Activated CD8-positive, alpha-beta memory T cell treated with anti-CD3 and anti-CD28 coated beads for 48 hours (primary cell): ENCODE data around the gene PDE4B.
"Not testable (repeated sequence)": the region's sequence is repeated elsewhere in the genome, so short reads cannot be mapped to it uniquely, and the experiment has no call there.

Experiments
- DNase-seq, 3 experiments: peaks; one replicate each; pipeline ENCODE4 v3.0.0-alpha.2; 2020; ENCODE audit warnings: low read depth in 2 of 3, low spot score in 2 of 3

The PDE4B gene

DNA sequence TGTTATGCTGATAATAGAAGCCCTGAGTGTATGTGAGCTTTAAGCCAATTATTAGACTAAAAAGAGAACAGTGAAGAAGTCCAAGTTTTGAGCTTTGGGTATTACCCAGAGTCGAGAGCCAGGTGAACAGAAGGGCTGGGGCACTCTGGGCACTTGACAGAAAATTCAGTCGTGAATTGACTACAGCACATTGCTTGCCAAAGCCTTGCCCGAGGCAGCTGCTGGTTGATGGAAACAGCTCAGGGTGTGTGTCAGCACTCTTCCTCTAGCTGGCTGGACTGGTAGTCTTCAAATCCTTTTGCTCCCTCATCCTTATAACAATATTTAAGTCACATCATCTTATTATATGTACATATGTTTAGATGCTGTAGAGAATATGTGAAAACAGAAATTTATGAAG, 21.3 kb downstream of the PDE4B start:
- no peak for DNase-seq

DNA sequence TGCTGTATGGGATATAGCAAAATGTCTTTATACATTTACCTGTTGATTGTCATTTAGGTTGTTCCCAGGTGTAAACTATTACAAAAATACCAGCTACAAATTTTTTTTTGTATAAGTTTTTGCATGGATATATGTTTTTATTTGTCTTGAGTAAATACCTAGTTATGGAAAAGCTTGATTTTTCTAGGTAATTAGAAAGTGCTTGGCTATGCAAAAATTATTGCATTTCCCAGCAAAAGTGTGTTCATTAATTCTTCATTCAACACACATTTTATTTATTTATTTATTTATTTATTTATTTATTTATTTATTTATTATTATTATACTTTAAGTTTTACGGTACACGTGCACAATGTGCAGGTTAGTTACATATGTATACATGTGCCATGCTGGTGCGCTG, 22.1 kb downstream of the PDE4B start:
- DNase-seq, result no peak

DNA sequence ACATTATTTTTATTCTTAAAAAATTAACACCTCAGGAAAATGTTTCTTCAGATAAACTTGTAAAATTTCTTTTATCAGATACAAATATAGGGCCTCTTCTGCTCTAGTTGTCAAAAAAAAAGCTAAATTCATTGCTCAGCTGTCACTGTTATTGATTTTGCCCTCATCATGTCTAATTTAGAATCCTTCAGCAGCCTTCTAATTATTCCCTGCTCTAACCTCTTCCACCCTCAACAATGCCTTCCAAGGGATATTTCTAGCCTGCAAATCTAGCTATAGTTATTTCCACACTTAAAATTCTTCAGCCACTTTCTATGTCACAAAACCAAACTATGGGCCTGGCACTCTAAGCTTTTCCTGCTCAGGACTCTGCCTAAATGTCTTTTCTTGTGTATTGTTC, 25.2 kb downstream of the PDE4B start:
- no peak for DNase-seq

DNA sequence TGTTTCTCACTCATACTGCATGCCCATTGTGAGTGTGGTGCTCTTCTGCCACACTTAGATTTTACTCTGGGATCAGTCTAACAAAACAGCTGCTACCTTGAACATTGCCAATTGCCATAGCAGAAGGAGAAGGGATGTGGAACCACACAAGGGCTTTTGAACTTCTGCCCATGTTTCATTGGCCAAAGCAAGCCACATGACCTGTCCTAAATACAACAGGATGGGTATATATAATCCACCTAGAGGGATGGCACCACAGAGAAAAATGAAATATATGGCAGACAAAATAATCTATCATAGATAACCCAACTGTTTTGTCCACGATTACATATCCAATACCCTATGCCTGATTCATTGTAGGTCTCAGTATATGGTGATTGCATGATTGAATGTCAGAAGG, 26.3 kb downstream of the PDE4B start:
- DNase-seq, result no peak

DNA sequence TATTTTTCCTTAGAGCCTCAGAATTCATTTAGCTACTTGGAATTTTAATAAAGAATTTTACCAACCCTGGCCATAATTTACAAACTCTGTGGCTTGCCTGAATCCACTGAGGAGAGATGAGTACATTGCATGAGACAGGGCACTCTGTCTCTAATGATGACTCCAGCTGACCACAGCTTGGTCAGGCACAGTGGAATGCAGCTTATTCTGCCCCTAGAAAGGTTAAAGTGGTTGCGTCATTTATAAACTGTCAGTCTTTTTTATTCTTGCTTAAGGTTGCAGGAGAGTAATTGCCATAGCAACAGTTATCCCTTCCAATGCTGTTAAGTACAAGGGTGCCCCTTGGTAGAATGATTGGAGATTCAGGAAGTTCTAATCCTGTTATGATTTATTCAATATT, 28.3 kb downstream of the PDE4B start:
- no peak for DNase-seq

DNA sequence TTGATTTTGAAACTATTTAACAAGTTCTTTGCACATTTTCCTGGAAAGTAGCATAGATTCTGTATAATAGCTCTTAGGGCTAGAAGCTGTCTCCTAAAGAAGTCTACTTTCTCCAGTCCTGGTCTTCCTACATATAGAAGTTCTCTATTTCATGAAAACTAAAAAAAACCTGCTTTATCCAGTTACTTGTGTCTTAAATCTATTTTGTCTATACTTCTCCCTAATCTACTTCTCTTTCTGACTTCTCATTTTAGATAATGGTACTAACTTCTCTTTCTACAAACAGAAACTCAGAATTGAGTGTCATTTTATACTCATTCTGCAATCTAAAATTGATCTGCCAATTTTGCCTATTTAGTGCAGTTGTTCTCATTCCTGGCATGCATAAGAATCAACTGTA, 28.7 kb downstream of the PDE4B start:
- no peak for DNase-seq

DNA sequence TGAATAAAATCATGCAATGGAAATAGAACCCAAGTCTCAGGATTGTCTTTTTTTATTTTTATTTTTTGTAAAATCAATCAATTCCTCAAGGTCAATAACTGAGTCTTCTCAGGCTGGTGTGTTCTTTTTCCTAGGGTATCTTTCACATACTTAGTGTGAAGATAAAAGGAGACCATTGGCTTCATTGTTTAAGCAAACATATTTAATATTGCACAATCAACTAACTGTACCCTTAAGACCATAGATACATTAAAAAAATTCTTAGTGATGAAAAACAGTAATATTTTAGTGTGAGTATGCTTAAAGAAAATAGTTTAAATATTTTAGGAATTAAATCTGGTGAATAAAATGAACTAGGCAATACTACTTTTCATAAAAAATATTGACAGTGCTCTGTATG, 31.4 kb downstream of the PDE4B start:
- DNase-seq, result no peak

DNA sequence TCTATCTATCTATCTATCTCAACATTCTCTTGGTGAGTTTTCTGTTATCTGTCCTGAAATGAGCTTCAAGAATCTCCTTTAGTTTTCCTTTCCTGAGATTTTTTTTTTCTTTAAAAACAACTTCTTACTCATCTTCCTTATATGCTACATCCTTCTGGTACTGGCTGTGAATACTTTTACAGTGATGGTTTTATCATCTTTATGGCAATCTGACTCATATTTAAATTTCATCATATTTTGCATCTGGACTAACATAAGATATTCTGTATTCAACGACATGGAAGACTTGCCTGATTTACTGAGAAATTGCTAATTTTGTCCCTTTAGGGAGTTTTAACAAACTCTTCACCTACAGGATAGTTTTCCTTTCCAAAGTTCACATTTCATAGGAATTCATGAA, 33.0 kb downstream of the PDE4B start:
- DNase-seq, result no peak

DNA sequence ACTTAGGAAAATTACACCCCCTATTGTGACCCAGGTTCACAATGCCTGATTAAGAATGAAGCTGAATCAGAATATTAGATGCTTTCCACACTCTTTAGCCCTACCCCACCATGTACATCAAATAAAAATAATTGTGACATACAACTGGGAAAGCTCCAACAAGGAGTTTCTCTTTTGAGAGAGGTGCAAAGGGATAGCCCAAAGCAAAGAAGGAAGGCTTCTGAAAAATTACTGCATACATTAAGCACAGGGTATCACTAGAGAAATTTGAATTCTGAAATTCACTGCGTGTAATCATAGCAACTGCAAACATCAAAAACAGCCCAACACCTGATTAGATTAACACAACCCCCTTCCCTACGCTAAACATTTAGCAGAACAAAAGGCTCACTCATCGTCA, 34.1 kb downstream of the PDE4B start:
- no peak for DNase-seq

DNA sequence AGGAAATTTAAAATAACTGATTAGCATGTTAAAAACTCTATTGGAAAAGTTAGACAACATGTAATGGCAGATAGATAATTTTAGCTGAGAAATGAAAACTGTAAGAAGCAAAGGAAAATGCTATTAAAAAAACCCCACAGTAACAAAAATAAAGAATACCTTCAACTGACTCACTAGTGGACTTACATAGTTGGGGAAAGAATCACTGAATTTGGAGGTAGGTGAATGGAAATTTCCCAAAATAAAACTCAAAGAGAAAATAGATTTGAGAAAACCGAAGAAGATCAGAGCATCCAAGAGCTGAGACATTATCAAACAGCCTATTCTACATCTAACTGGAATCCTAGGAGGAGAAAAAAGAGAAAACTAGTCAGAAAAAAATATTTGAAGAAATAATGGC, 34.7 kb downstream of the PDE4B start:
- no peak for DNase-seq

DNA sequence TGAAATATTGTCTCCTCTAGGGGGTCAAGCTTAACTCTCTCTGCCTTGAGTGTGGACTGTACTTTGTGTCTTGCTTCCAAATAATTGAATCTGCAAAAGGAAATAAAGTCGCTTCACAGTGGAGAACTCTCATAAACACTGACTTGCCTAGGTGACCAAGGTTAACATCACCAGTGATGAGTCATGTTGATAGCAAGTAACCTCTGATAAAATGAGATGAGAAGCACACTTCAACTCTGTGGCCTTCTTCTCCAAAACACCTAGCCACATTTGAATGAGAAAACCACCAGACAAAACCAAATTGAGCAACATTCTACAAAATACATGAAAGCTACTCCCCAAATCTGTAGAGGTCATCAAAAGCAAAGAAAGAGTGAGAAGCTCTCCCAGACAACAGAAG, 37.6 kb downstream of the PDE4B start:
- DNase-seq, result no peak

DNA sequence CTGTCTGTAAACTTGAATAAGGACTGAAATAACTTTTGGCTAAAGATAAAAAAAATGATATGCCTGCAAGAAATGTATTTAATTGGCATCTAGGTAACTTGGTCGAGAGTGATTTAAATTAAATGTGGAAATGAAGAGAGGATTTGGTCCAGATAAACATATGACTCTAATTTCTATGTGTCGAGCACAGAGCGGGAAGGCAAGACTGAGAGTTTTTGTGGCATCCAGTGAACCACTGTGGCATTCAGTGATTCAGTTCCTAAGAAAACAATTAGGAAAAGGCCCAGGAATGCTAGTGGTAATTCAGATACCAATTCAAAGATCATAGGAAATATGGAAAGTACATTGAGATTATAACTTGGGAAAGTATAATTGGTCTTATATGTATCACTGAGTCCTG, 39.6 kb downstream of the PDE4B start:
- no peak for DNase-seq

DNA sequence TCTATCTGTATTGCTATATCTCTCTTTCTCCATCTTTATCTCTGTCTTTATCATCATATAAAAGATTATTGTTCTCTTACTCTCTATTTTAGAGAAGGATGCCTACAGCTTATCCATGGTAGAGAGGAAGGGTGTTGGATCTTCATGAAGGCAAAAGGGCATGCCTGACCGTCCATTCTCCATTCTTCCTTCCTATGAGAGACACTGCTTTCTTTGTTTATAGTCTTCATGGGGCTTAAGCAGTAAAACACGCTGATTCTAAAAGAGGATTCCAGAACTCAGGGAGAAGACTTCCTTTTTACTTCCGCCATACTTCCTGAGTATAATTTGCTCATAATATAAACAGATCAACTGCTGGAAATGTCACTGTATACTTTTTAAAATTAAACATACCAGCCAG, 44.0 kb downstream of the PDE4B start:
- DNase-seq, result no peak

DNA sequence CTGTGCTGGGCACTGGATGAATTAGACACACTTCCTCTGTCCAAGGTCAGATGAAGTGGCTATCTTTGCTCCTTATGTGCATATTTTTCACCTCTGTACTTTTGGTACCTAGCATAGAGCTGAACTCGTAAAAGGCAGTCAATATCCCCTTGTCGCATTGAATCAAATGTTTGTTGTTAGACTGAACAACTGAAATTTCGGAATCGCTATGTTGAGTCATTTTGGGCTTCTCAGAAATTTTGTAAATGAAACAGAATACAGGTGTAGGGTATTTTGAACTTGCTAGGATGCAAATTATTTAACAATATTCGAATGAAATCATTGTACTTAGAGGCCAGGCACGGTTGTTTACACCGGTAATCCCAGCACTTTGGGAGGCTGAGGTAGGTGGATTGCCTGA, 48.0 kb downstream of the PDE4B start:
- no peak for DNase-seq

DNA sequence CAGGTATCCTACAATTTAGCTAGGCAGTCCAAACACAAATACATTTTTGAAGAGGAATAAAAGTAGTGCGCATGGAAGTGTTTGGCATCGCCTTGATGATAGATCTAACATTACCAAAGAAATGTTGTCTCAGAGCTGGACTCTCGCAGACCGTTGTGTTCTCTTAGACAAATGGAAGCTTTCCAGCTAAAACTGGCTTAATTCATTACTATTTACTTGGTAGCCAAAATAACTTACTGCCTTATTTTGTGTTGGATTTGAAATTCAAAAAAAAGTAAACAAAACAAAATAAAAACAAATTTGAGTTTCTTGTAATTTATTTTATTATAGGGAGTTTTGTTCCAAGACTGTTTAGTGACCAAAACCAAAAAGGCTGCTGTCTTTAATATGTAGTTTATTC, 51.6 kb downstream of the PDE4B start:
- no peak for DNase-seq

DNA sequence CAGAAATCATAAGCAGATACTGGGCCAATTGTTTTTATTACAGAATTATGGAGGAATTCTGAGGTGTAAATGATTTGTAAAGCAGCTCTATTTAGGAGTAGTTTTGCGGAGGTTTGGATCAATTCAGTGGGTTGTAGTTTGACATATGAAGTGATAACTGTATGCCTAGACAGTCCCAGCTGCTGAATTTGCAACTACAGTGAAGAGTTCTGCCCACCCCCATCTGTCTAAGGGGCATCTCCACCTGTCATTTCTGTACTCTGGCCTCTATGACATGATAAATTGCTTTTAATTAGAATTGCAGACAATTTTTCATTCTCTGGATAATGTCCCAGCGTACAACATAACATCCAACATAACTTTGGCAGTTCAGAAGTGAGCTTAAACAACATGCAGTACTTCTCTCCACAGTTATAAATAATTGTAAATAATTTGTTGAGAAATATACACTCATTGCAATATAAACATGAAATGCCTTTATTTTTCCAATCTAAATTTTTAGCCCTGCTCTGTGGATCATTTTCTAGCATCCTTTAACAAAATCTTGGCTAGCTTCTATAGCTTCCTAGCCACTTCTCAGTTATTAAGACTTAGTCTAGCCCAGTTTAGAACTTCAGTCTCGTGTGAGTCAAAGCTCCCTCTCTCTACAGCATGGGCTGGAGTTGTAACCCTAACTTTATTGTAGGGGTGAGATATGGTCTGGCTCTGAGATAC, 52.3 kb downstream of the PDE4B start:
- DNase-seq, result no peak

DNA sequence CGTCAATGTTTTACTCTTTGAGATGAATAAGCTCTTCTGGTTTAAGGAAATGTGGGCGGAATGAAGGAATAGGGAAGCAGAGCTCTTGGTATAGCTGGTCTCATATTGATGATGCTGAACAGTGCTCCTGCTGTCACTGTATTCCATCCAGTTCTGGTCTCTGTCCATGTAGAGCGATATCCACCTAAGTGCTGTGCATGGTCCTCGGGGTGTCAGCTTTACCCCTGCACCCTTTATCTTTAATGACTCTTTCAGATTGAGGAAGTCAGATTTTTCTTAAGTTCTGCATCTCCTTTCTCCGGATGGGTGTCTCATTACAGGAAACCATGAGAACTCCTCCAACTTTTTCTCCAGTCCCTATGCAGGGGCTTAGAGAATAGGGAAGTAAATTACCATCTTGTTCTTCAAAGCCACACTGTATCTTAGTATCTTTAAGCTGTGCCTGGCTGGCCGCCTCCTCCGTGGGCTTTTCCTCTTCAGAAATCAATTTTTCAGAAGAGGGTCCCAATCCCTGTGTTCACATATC, 52.9 kb downstream of the PDE4B start:
- no peak for DNase-seq

DNA sequence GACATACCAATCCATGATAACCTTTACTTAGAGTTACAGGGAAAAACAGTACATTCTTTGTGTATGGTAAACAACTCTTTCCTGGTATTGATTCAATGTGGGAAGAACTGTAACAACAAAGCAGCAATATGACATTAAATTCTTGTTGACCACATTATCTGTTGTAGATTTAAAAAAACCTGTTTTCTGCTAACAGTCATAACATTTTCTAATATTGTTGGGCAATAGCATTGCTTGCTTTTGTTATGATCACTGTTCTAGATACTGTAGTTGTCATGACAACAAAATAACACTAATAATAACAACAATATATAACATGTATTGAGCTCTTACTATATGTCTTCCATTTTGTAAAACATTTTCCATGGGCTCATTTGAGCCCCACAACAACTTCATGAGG, 54.2 kb downstream of the PDE4B start:
- no peak for DNase-seq

DNA sequence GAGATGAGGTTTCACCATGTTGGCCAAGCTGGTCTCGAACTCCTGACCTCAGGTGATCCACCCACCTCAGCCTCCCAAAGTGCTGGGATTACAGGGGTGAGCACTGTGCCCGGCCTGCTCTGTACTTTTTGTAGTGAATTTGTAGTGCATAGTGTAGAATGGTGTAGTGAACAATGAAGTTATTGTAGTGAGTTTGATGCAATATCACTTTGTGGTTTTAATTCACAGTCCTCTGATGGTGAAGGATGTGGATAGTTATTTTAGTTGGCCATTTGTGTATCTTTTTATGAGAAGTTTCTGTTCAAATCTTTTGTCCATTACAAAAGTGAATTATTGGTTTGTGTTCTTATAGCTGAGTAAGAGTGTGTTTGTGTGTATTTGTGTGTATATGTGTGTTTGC, 57.6 kb downstream of the PDE4B start:
- no peak for DNase-seq

DNA sequence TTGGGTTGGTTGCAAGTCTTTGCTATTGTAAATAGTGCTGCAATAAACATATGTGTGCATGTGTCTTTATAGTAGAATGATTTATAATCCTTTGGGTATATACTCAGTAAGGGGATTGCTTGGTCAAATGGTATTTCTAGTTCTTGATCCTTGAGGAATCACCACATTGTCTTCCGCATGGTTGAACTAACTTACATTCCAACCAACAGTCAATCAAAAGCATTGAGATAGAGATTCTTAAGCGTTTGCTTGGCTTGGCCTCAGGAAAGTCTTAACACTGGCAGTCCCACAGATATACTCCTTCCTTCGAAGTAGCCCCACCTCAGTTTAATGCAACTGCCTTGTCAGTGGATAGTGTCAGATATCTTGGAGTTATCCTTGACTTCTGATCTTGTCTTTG, 63.9 kb downstream of the PDE4B start:
- not testable (repeated sequence) for DNase-seq

DNA sequence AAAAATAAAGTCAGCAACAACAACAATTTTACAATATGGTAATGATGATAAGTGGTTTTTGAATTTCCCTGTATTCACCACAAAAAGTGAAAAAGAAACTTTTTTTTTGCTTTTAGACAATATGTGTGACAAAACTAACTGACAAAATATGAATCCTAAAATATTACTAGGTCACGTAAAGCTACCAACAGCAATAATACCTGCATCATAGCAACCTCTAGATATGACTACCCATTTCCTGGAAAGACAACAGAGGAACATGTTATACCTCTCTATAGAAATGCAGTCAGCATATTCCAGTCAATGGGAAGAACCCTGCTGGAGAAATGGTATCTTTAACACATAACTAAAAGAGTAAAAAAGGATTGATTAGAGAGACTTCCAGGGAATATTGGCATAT, 73.7 kb downstream of the PDE4B start:
- no peak for DNase-seq

DNA sequence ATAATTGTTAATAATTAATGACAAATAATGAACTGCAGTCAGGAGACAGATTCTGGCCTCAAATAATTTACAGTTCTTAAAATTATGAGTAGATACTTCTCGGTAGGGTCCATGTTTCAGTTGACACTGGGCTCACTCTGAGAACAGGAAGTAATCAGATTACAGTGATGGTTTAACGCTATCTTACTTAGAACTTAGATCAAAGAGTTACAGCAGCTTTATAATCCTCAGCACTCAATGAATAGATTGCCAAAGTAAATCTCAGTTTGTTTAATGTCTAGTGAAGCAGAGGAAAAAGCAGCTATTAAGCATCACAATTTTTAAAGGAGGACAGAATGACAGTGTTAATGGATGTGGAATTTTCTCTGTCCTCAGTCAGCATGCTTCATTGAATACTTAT, 79.6 kb downstream of the PDE4B start:
- DNase-seq, result no peak

DNA sequence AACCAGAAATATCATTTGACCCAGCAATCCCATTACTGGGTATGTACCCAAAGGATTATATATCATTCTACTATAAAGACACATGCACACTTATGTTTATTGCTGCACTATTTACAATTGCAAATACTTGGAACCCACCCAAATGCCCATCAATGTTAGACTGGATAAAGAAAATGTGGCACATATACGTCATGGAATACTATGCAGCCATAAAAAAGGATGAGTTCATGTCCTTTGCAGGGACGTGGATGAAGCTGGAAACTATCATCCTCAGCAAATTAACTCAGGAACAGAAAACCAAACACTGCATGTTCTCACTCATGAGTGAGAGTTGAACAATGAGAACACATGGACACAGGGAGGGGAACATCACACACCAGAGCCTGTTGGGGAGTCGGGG, 85.6 kb downstream of the PDE4B start:
- not testable (repeated sequence) for DNase-seq

DNA sequence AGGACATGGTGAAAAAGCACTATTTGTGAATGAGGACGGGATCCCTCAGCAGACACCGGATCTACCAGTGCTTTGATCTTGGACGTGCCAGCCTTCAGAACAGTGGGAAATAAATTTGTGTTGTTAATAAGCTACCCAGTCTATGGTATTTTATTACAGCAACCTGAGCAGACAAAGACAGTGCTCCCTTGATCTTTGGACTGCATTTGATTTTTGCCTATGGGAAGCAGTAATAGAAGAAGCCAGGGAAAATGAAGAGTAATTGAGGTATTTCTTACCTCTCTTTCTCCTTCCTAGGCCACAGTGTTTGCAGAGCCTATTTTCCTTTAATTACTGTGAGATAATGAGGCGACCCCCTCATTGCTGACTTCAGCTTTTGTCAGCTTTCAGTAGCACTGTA, 87.9 kb downstream of the PDE4B start:
- no peak for DNase-seq
